HG02938 (cell line): ENCODE data around the gene IQSEC1.

Experiments used
- ATAC-seq: cut with Tn5 transposase; IDR thresholded peaks from one replicate; pipeline ENCODE4 v1.9.1; 2021; ENCODE audit warnings: mild to moderate bottlenecking, moderate library complexity; ENCODE audit not compliant: unreplicated experiment

Gene IQSEC1

DNA sequence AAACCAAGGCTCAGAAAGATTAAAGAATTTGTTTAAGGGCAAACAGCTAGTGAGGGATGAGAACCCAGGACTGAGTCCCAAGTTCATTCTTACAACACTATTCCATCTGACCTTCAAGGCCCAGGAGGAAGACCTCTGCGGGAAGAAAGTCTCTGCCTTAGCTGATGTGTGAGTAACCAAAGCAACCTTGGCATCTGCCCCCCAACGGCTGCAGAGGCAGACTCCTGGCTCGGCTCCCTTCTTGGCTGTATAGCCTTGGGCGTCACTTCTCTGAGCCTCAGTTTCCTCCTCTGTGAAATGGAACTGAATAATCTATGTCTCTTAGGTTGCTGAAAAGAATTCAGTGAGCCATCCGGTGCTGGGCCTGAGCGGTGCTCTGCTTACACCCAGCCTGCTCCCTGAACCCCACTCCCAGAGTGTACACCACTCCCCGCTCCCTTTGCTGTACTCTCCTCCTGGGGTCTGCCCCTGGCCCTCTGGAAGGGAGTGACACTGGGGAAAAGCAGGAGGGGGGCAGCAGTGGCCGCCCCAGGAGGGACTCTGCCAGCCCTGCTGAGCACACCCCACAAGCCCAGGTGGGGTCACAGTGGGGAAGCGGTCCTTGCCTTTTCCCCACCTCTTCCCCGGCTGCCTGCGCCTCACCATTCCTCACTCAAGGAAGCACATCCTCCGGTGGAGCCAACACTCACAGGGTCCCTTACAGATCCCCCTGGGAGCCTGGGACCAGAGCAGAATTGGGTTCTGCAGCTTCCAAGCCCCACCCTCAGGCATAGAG is 97.3 kb downstream of the IQSEC1 start:
- no peak for ATAC-seq

DNA sequence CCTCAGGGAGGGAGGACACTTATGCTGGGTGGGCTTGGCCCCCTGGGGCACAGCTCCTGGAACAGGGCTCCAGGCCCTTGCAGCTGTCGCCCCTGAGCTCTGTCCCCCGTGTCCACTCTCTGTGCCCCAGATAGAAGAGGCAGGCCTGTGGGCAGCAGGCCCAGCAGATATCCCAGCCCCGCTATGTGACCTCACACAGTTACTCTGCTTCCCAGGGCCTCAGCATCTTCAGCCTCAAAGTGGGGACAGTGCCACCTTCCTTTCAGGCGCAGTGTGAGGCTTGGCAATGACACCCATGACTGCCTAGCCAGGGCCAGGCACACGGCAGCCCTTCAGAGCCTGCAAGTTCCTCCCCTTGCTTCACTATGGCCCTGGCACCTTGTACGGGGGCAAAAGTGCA is 98.4 kb downstream of the IQSEC1 start:
- ATAC-seq: no peak

DNA sequence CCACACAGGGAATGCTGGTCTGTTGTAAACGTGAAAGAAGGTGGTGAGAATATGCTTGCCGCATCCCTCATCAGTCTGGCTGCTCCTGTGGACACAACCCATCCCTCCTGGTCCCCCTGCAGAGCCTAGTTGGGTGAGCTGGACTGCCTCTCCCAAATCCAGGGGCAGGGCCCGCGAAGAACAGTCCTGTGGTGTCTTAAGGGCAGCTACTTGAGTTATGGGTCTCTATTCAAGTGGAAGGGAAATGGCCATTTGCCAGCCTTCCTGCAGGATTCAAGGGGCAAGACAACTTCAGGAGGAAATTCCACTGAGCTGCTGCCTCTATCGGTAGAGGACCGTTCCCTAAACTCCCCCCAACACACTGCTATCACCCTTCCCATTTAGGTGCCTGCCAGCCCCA is 98.9 kb downstream of the IQSEC1 start:
- ATAC-seq: no peak

DNA sequence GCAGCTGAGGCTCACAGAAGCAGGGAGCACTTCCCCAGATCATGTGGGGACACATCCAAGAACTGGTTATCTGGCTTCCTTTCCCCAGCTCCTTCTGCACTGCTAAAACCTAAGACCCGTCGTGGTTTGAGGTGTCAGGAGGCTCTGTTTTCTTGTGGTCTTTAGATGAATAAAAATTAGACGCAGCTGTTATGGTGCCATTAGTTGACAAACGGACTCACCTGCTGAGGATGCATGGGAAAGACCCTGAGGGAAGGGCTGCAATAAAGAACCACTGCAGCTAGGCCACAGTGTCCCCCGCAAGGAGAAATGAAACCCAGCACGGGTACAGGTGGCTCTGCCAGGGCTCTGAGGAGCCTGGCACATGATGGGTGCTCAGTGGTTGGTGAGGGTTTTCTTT is 99.4 kb downstream of the IQSEC1 start:
- ATAC-seq: no peak

GRCh38 chr3:12972781-12973702 is 100.2 kb downstream of the IQSEC1 start:
- ATAC-seq: no peak

- no peak for ATAC-seq
Observed at GRCh38 chr3:12972043-12972442, 101.2 kb downstream of the IQSEC1 start.

GRCh38 chr3:12970684-12971083 is 102.5 kb downstream of the IQSEC1 start:
- no peak for ATAC-seq

DNA sequence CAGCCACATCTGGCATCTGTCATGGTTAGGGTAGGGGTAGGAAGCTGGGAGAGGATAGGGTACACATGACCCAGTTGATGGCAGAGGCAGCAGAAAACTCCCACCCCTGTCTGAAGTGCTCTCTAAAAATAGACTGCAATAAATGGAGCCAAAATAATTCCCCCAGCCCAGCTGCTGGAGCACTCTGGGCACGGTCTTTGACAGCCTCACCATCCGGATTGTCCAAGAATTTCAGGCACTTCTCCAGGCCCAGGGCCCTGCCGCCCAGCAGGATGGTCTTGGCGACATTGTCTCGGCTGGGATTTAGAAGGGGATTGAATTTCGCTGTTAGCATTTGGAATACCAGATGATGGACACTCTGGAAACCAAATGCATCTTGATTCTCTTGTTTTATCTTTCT is 103.7 kb downstream of the IQSEC1 start:
- ATAC-seq: no peak

GRCh38 chr3:12968541-12968940 is 104.7 kb downstream of the IQSEC1 start:
- ATAC-seq: no peak

- ATAC-seq: peak; percentile 67
Observed at GRCh38 chr3:12967606-12968351, 105.5 kb downstream of the IQSEC1 start.

DNA sequence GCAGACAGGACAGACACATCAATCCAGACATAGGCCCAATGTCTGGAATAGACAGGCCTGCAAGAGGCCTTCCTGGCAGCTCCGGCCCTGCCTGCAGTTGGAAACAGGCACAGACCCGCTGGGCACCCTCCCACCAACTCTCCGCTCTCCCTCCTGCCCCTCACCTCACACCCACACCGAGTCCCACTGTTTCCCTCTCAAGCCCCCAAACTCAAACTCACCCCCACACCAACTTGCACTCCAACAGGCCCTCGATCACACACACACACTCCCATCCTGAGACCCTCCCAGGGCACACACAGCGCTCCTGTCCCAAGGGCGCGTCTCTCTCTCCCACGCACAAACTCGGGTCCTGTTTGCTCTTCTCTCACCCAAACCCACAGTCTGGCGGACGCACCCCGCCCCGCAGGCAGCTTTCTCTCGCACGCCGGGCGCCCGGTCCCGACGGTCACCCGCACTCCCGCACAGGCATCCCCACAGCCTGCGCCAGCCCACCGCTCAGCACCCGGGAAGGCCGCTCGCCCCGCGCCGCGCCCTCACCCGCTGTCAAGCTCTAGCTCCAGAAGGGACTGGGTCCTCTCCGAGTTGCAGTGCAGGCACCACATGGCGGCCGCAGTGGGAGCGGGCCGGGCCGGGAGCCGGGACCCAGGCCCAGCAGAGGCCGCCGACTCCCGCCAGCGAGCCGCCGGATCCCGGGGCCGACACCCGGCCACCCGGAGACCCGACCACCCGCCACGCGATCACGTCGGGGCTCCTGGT is 106.2 kb downstream of the IQSEC1 start:
- peak; percentile 20 for ATAC-seq

- ATAC-seq: no peak
Observed at GRCh38 chr3:12965999-12966846, 107.0 kb downstream of the IQSEC1 start.

- no peak for ATAC-seq
Observed at GRCh38 chr3:12964711-12965612, 108.3 kb downstream of the IQSEC1 start.

GRCh38 chr3:12963922-12964701 is 109.1 kb downstream of the IQSEC1 start:
- no peak for ATAC-seq

GRCh38 chr3:12963231-12963896 is 109.9 kb downstream of the IQSEC1 start:
- no peak for ATAC-seq

GRCh38 chr3:12962292-12962691 is 110.9 kb downstream of the IQSEC1 start:
- no peak for ATAC-seq

GRCh38 chr3:12961697-12962036 is 111.6 kb downstream of the IQSEC1 start:
- ATAC-seq: no peak
